Ovary (tissue), 9 donors: Measurements from ENCODE around the gene MARCKSL1. TPM values are rescaled to one million over a fixed set of nuclear protein-coding genes. Genes with fewer than 3 reads are reported as not detected.

Source experiments
- DNase-seq, 5 donors: peaks; one replicate each; pipeline ENCODE4 v3.0.0-alpha.2; 2019 to 2020
- H3K27ac ChIP-seq, 2 donors: fragments of 200-600 bp; one replicate each; pipeline versions ENCODE4 v1.5.1 to v1.8.0; 2019 to 2022
- H3K27me3 ChIP-seq: fragments of 200-600 bp; one replicate; pipeline ENCODE4 v1.8.0; 2022
- H3K36me3 ChIP-seq: fragments of 200-600 bp; sonication (generic); one replicate; pipeline ENCODE4 v1.5.1; 2019
- H3K4me1 ChIP-seq: one replicate; pipeline ENCODE4 v1.8.1; 2013; ENCODE audit warnings: mild to moderate bottlenecking, moderate library complexity; ENCODE audit not compliant: insufficient read depth
- H3K4me3 ChIP-seq: fragments of 200-600 bp; sonication (generic); one replicate; pipeline ENCODE4 v1.5.1; 2017
- H3K9me3 ChIP-seq, 2 donors: fragments of 200-600 bp in 1 of 2; sonication (generic) in 1 of 2; one replicate each; pipeline versions ENCODE4 v1.5.1 to v1.8.1; 2013 to 2019; ENCODE audit warnings: mild to moderate bottlenecking in 1 of 2, moderate library complexity in 1 of 2
- CTCF ChIP-seq, 3 donors: fragments of 450-650 bp in 2 of 3; fragments of 200-600 bp in 1 of 3; IDR thresholded peaks; one replicate each; pipeline versions ENCODE4 v1.5.1 to v1.8.0; 2016 to 2022; ENCODE audit warnings: antibody characterized with exemption in 3 of 3, mild to moderate bottlenecking in 1 of 3
- EP300 ChIP-seq: sonication (generic); formaldehyde crosslinking; IDR thresholded peaks from one replicate; pipeline ENCODE4 v1.6.1; 2017; ENCODE audit warnings: antibody characterized with exemption
- POLR2A ChIP-seq: fragments of 450-650 bp; IDR thresholded peaks from one replicate; pipeline ENCODE4 v1.6.1; 2017; ENCODE audit warnings: antibody characterized with exemption, mild to moderate bottlenecking, moderate library complexity
- WGBS, 3 donors: extraction: QIAGEN DNeasy Blood & Tissue Kit in 1 of 3; methylation state at CpG; one replicate each; pipeline versions ENCODE4 v1.1.5 to v1.1.7; 2013 to 2017; 5-methylcytosine and 5-hydroxymethylcytosine counted together
- intact Hi-C, 4 donors: fragments of 100-400 bp; cut with DNase I; formaldehyde crosslinking; loops; one replicate each; pipeline versions ENCODE4 v1.11.0 to v1.15.1; 2022 to 2023
- polyA plus RNA-seq, 2 donors: library from polyadenylated mRNA; stranded (reverse); fragments of 200-250 nt in 1 of 2; fragments of 350-450 nt in 1 of 2; fragmentation: Illumina TruSeq in 1 of 2; extraction: RNeasy Lipid Tissue Mini Kit (QIAGEN cat#74804) in 1 of 2; gene quantifications; one replicate each; pipeline ENCODE4 v1.2.3, GENCODE V29; 2013 to 2014
- total RNA-seq, 7 donors: library from RNA; depleted of rRNA in 2 of 7; stranded (reverse); fragments of >200 nt in 2 of 7; fragmentation: NEBNext Ultra II Directional in 3 of 7; extraction: Animal tissue kit (Norgen Biotek cat#: 25700) in 3 of 7; gene quantifications; one replicate each; pipeline versions ENCODE4 v1.1.0 to v1.2.4, GENCODE V29; 2016 to 2023
- donor health status: DM: no; HTN: no; CAD: no; lungs with moderate emphysema.
- donor health status: DM: no; HTN: no; CAD: no.
- donor health status: Bipolar disorder and iron deficiency.
- donor health status: DM: yes; HTN: yes; CAD: no.
- donor health status: DM: no; HTN: no; CAD: no.
- donor health status: DM: yes; HTN: yes; CAD: no.

Gene MARCKSL1
- total and polyA plus RNA-seq, 9 donors, result 105 to 667 (median 298) TPM

DNA sequence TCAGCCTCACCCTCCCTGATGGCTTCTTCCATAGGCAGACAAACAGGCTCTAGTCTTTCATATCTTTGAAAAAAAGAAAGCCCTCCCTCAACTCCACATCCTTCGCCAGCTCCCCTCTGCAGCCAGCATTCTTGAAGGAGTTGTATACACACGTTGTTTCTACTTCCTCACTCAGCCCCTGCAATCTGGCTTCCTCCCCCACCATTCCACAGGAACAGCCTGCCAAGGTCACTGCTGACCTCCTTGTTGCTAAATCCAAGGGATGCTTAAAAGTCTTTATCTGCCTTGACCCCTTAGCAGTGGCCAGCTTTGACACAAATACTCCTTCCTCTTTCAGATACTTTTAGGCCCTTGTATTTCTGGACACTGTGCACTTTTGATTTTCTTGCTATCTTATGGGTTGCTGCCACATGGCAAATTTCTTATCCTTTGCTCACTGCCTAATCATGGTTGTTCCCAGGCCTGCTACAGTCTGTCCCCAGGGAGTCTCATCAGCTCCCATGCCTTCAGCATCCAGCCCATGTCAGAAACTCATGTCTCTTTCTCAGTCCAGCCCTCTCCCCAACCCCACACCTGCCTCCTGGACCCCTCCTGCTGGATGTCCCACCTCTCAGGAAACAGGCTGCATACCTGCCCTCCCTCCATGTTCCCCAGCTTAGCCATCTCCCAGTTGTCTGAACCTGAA lies 18.0 kb upstream of the MARCKSL1 start:
- DNase-seq, result peak; percentile 88 to 96 (median 93)
- Histone ChIP-seq H3K4me1 (peaks cover 24% of the 10 kb centered on the region), H3K27ac (peak overlapping the region; percentile 90 to 94), H3K4me3 (no peak overlapping the region), H3K36me3 (no peaks in the 10 kb centered on the region), H3K27me3 (no peaks in the 10 kb centered on the region), H3K9me3 (no peaks in the 10 kb centered on the region)
- 2 to 4% (median 2%) methylated on average over 2 of the region's 2 CpGs for WGBS, 3 donors
- intact Hi-C loops, result no loop called here
- TF ChIP-seq POLR2A (no peak), EP300 (no peak), CTCF (IDR thresholded peaks at IDR 0.05) (no peak)

GRCh38 chr1:32353431-32353830 lies 17.4 kb upstream of the MARCKSL1 start:
- intact Hi-C loops, result no loop called here
- Histone ChIP-seq H3K27ac (peak overlapping the region; percentile 90 to 94), H3K4me1 (peaks cover 24% of the 10 kb centered on the region)

GRCh38 chr1:32352831-32353383 lies 16.9 kb upstream of the MARCKSL1 start:
- TF ChIP-seq CTCF (IDR thresholded peaks at IDR 0.05) (no peak), POLR2A (no peak)
- Histone ChIP-seq H3K36me3 (no peaks in the 10 kb centered on the region), H3K27me3 (no peaks in the 10 kb centered on the region), H3K4me3 (no peak overlapping the region), H3K27ac (peak overlapping the region; percentile 90 to 94), H3K4me1 (peaks cover 24% of the 10 kb centered on the region), H3K9me3 (no peaks in the 10 kb centered on the region)
- 19 to 30% (median 30%) methylated on average over 2 of the region's 2 CpGs for WGBS, 3 donors
- intact Hi-C loops, result no loop called here
- peak in 1 of 5 donors; percentile 44 for DNase-seq

More at GRCh38 chr1:32353431-32353830, 17.4 kb upstream of the MARCKSL1 start:
- no peaks in the 10 kb centered on the region for H3K27me3 ChIP-seq
- TF ChIP-seq EP300 (no peak), POLR2A (no peak), CTCF (IDR thresholded peaks at IDR 0.05) (no peak)
- H3K9me3 ChIP-seq, result no peaks in the 10 kb centered on the region
- no peak overlapping the region for H3K4me3 ChIP-seq
- no peaks in the 10 kb centered on the region for H3K36me3 ChIP-seq
- peak; percentile 53 to 85 (median 71) for DNase-seq
- WGBS, 3 donors, result 9 to 20% (median 11%) methylated on average over 2 of the region's 2 CpGs

DNA sequence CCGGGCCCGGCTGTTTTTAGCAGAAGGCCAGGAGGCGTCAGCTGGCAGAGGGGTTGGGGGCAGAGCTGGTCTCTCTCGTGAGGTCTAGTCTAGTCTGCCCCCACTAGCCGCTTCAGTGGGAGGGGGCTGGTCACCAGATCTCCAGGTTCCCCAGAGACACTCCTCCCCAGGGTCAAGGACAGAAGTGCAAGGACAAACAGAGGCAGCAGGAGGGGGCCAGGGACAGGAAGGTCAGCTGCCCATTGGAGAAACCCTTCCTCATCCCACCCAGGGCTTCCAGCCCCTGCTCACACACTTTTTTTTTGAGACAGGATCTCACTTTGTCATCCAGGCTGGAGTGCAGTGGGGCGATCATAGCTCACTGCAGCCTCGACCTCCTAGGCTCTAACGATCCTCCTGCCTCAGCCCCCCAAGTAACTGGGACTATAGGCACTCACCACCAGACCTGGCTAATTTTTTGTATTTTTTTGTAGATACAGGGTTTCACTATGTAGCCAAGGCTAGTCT lies 16.3 kb upstream of the MARCKSL1 start:
- intact Hi-C loops, result no loop called here
- Histone ChIP-seq H3K4me3 (peak overlapping the region; percentile 52), H3K4me1 (peaks cover 24% of the 10 kb centered on the region), H3K27me3 (no peaks in the 10 kb centered on the region), H3K9me3 (no peaks in the 10 kb centered on the region), H3K27ac (peak overlapping the region; percentile 90 to 94), H3K36me3 (no peaks in the 10 kb centered on the region)
- DNase-seq, result peak in 1 of 5 donors; percentile 58
- TF ChIP-seq EP300, result no peak
- TF ChIP-seq CTCF (IDR thresholded peaks at IDR 0.05), result no peak
- no peak for TF ChIP-seq POLR2A
- WGBS, 3 donors, result 14 to 36% (median 16%) methylated on average over 5 to 8 of the region's 8 CpGs
